CD4-positive, alpha-beta T cell treated with Interleukin-6 at 100 ng/mL for 8 hours (primary cell): ENCODE results near the gene SPDYE16.
"Not testable (repeated sequence)": the region's sequence is repeated elsewhere in the genome, so short reads cannot be mapped to it uniquely, and the experiment has no call there.

Source experiments
- DNase-seq: peaks from one replicate; pipeline ENCODE4 v3.0.0-alpha.2; 2020; ENCODE audit warnings: mixed read lengths, low spot score

The SPDYE16 gene

DNA sequence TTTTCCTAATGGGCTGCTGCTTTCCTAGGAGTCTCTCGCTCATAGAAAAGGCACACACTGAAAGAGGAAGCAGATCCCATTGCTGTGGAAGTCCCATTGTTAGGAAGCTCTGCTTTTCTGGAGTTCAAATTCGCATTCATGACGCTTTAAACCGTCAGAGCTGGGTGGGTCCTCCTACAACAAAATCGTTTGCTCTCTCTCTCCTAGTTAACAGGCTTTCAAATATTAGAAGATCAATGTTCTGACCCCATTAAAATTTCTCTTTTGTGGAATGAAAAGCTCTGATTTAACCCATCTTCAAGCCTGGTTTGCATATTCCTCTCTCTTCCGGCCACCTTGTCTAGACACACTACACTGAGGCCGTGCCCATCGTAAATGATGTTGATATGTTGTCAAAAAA lies at the start of gene SPDYE16:
SPDYE16 (minus strand) TSS at position 101 of the 400 bp plus-strand sequence. CDS start 1,838 bp downstream, outside the sequence.
- not testable (repeated sequence) for DNase-seq

GRCh38 chr7:76592694-76593093 lies 49.6 kb upstream of the SPDYE16 start:
- DNase-seq = not testable (repeated sequence)

GRCh38 chr7:76591602-76592304 lies 48.7 kb upstream of the SPDYE16 start:
- not testable (repeated sequence) for DNase-seq

DNA sequence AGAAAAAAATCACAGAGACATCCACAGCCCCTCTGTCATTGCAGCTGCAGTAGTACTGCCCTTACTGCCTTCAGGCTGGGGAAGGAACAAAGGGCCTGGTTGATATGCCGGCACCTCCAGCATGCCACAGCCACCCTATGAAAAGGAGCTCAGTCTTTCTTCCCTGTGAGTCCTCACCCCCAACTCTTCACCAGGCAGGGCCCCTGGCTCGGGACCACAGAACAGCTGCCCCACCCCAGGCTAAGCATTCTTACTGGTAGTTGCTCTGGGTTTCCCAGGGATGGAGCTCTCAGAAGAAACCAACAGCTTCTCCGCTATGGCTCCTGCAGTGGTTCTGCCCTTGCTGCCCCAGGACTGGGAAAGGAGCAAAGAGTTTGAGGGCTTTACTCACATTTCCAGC lies 47.9 kb upstream of the SPDYE16 start:
- not testable (repeated sequence) for DNase-seq

- not testable (repeated sequence) for DNase-seq
Measured at GRCh38 chr7:76588586-76588985, 45.5 kb upstream of the SPDYE16 start.

DNA sequence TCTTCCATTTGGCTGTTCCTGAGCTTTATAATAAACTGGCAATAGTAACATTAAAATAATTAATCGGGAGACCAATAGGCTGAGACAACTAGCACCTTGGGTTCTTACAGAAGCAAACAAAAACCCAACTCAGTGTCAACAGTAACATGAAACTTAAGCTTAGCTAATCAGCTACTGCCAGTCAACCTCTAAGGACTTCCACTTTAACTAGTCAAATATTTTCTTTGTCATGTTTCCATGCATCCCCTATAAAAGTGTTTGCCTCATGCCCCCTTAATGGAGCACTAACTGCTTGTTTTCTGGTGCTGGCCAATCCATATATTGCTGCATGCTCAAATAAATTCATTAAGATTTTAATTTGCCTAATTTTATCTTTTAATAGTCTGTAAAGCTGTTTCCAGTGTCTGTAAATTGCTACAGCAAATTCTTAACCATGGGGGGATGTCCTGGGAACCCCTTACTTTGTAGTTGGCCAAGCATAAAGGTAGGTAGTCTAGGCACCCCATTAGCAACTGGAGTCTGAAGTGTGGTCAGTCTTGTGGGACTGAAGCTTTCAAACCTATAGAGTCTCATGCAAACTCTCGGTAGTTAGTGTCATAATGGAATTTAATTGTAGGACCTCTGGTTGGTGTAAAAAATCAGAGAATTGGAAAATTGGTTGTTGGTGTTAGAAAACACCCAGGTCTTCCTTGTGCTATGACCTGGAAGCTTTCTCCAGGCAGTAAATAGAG lies 43.7 kb upstream of the SPDYE16 start:
- not testable (repeated sequence) for DNase-seq

DNA sequence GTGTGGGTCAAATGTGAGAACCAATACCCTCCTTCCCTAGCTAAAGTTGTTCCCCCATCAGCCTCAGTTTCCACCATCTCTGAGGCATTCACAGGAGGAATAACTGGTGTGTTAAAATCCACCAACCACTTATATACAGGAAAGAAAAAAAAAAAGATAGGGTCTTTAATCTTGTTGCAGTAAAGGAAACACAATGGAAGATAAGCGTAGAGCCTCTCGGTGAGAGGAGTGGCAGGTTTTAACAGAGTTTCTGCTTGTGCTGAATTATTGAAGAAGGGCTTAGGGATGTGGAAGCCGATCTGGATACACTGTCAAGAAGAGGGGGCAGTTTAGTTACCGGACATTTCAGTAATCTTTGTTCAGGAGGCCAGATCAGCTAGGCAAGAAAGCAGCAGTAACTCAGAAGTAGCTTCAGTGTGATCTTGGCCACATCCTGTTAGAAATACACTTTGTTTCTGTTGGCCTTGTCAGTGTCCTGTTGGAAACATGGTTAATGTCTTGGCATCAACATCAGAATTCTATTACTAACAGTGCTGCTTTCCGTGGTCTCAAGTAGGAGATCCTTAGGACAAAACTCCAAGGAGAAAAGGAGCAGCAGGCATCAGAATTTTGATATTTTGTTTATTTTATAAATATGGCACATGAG lies 40.7 kb upstream of the SPDYE16 start:
- not testable (repeated sequence) for DNase-seq

- not testable (repeated sequence) for DNase-seq
Measured at GRCh38 chr7:76582848-76583631, 39.9 kb upstream of the SPDYE16 start.

DNA sequence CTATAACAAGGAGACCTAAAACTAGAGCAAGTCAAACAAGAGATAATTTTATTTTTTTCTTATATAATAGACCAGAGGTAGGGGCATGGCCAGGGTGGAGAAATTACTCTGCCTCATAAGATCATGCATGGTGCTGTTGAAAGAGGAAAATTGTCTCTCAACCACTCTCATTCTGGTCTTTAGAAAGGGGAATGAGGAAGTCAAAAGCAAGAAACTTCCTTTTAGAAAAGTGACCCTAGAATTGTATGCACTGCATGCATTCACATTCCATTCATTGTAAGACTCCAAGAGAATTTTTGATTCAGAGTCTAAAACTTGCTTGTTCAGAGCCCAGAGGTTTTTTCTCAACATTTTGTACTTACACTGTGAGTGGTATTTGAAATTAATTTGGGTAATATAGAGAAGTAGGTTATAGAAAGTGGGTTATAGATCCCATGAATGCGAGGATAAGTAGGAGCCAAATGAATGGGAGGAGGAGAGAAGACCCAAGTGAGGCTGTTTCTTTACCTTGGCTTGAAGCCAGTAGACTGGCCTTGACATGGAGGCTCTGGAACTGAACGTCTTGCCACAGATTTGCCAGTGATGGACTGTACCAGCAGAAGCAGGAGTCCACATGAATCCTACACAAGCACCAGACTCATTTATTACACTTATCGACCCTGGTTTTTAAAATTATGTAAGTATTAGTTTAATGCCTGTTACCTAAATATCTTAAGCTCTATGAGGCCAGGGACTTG lies 33.0 kb upstream of the SPDYE16 start:
- not testable (repeated sequence) for DNase-seq

- DNase-seq = not testable (repeated sequence)
Measured at GRCh38 chr7:76575431-76575830, 32.3 kb upstream of the SPDYE16 start.

DNA sequence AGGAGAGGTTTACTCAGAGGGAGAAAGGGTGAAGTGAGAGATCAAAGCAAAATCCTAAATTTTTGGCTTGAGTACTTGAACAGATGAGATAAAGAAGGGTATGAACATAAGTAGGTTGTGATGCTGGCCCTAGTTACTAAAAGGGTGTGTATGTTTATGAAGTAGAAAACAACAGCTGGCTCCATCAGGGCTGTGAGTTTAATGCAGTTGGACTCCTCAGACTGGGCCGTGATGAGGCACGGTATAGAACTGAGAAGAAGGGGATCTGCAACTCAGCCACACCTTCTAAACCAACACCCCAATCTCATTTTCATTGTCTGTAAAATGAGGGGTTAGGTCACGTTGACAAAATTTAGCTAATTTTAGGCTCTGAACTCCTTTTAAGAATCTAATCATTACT lies 29.2 kb upstream of the SPDYE16 start:
- not testable (repeated sequence) for DNase-seq

DNA sequence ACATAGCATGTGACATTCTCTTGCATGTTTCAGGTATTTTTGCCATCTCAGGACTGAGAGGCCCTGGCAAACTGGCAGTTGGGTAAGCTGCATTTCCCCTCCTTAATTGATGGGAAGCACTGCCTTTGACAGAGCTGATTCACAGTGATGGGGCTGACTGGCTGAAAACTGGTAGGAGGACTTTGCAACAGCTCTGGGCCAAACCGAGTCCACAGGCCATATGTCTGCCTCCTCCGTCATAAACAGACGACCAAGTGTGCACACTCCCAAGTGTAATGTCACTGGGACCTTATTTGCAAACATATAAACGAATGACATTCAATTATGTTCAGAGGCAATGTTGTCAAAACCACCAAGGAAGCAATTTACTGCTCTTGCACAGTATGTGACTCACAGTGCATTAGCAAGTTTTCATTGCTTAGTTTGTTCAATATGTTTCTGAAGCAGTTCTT lies 27.3 kb upstream of the SPDYE16 start:
- not testable (repeated sequence) for DNase-seq

DNA sequence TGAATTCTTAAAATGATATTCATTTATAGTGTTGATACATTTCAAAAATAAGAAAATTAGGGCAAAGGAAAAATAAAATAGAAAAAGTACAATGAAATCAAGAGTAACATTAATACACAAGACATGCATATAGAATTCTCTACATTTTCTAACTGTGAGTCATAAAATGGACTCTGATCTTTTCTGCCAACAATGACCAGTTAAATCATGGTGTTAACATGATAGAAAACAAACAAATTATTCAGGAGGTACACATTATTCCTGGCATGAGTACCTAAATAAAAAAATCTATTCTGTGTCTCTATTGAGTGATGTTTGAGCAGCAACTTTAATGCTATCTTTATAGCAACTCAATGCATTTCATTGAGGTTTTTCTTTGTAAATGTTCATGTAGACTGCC lies 25.6 kb upstream of the SPDYE16 start:
- not testable (repeated sequence) for DNase-seq

DNA sequence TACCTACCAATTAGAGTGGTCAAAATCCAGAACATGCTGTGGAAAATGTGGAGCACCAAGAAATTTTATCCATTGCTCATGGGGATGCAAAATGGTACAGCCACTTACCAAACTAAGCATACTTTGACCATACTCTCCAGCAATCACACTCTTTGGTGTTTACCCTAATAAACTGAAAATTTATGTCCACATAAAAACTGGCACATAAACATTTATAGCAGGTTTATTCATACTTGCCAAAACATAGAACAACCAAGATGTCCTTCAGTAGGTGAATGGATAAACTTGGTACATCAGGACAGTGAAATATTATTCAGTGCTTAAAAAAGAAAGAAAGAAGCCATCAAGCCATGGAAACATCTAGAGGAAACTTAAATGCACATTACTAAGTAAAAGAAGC lies 24.7 kb upstream of the SPDYE16 start:
- DNase-seq = not testable (repeated sequence)

GRCh38 chr7:76567311-76567710 lies 24.2 kb upstream of the SPDYE16 start:
- DNase-seq = not testable (repeated sequence)

- DNase-seq = not testable (repeated sequence)
Measured at GRCh38 chr7:76565001-76565400, 21.9 kb upstream of the SPDYE16 start.

DNA sequence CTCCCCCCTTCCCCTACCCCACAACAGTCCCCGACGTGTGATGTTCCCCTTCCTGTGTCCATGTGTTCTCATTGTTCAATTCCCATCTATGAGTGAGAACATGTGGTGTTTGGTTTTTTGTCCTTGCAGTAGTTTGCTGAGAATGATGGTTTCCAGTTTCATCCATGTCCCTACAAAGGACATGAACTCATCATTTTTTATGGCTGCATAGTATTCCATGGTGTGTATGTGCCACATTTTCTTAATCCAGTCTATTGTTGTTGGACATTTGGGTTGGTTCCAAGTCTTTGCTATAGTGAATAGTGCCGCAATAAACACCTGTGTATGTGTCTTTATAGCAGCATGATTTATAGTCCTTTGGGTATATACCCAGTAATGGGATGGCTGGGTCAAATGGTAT lies 18.2 kb upstream of the SPDYE16 start:
- not testable (repeated sequence) for DNase-seq

DNA sequence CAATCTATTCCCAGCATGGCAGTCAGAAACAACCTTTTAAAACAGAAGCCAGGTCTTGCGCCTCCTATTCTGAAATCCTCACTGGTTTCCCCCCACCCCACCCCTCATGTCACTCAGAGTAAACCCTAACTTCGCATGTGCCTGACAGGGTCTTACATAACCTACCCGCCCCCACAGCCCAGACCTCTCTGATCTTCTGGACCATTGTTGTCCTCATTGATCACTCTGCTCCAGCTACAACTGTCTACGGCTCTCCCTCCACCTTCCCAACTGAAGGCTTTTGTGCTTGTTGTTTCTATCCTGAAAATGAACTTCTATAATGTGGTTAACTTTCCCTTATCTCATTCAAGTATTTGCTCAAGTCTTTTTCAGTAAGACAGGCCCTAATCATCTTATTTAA lies 17.1 kb upstream of the SPDYE16 start:
- not testable (repeated sequence) for DNase-seq

DNA sequence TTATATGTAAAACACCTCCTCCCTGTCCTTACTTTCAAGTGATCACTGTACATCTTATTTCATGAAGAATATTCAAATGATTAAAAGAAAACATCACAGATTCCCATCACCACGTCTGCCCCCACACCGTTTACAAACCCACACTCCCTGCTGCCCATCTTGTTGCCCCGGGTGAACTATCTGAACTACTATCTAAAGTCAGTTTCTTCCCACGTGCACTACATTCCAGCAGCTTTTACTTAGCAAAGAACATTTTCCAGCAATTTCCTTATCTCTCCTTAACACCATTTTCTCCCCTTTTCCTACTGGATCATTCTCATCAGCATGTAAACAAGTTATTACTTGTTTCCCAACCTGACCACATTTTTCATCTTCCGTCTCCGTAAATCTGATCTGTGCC lies 16.6 kb upstream of the SPDYE16 start:
- DNase-seq = not testable (repeated sequence)

DNA sequence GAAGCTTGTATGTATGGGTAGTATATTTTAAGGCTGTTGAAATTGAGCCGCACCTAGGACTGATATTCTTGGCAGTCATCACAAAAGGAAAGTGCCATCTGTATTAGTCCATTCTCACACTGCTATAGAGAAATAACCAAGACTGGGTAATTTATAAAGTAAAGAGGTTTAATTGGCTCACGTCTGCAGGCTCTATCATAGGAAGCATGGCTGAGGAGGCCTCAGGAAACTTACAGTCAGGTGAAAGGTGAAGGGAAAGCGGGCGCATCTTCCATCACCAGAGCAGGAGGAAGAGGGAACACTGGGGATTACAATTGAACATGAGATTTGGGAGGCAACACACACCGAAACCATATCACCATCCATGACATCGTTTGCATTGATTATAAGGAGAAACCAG lies 8.9 kb upstream of the SPDYE16 start:
- DNase-seq = not testable (repeated sequence)

- not testable (repeated sequence) for DNase-seq
Measured at GRCh38 chr7:76549855-76550248, 6.8 kb upstream of the SPDYE16 start.
